Pancreas (tissue), 10 donors: Measurements from ENCODE around the gene WDCP. TPM values are rescaled to one million over a fixed set of nuclear protein-coding genes. Genes with fewer than 3 reads are reported as not detected.

Experiments
- ATAC-seq, 4 donors: fragments of 200-7000 bp; cut with Tn5 transposase; one replicate each; pipeline versions ENCODE4 v1.8.0 to v1.9.1; 2020; ENCODE audit warnings: mild to moderate bottlenecking in 4 of 4, moderate library complexity in 4 of 4
- DNase-seq, 6 donors: peaks; one replicate each; pipeline ENCODE4 v3.0.0-alpha.2; 2020
- FAIRE-seq: peaks from 2 replicates; lab custom pipeline; 2012; peaks lifted over from hg19 to GRCh38; lab: Jason Lieb, UNC
- H3K27ac ChIP-seq, 4 donors: fragments of 200-600 bp; sonication (generic); 1 replicate in 3 of 4; 2 replicates in 1 of 4; pipeline versions ENCODE4 v1.5.0 to v1.8.0; 2020
- H3K27me3 ChIP-seq, 4 donors: fragments of 200-600 bp; one replicate each; pipeline ENCODE4 v1.8.0; 2021
- H3K36me3 ChIP-seq, 3 donors: fragments of 200-600 bp; sonication (generic) in 1 of 3; one replicate each; pipeline versions ENCODE4 v1.5.0 to v1.8.0; 2020 to 2021
- H3K4me1 ChIP-seq, 3 donors: fragments of 200-600 bp; one replicate each; pipeline ENCODE4 v1.8.0; 2021
- H3K4me3 ChIP-seq, 4 donors: fragments of 200-600 bp; sonication (generic) in 2 of 4; one replicate each; pipeline versions ENCODE4 v1.5.0 to v1.8.0; 2020 to 2021
- H3K9me3 ChIP-seq, 4 donors: fragments of 200-600 bp; one replicate each; pipeline ENCODE4 v1.8.0; 2021
- WGBS, 2 donors: extraction: QIAGEN DNeasy Blood & Tissue Kit; methylation state at CpG; one replicate each; pipeline ENCODE4 v1.1.7; 2013; 5-methylcytosine and 5-hydroxymethylcytosine counted together
- intact Hi-C, 3 donors: fragments of 100-400 bp; cut with DNase I; formaldehyde crosslinking; loops; one replicate each; pipeline versions ENCODE4 v1.11.1 to v1.14.2; 2022
- polyA plus RNA-seq, 2 donors: library from polyadenylated mRNA; stranded (reverse); fragments of 200-250 nt; gene quantifications; one replicate each; pipeline ENCODE4 v1.2.3, GENCODE V29; 2013
- total RNA-seq, 6 donors: library from RNA; stranded (reverse); fragmentation: NEBNext Ultra II Directional in 4 of 6; extraction: Animal tissue kit (Norgen Biotek cat#: 25700) in 4 of 6; gene quantifications; one replicate each; pipeline versions ENCODE4 v1.2.1 to v1.2.4, GENCODE V29; 2021 to 2023
- TF ChIP-seq, protein P1 (sequence below), 4 donors: fragments of 200-600 bp; sonication (generic) in 3 of 4; IDR thresholded peaks; one replicate each; pipeline versions ENCODE4 v1.5.0 to v1.8.0; 2021; ENCODE audit warnings: antibody characterized with exemption in 4 of 4
- donor health status: healthy with polysubstance abuse.
- donor health status: DM: no; HTN: no; CAD: no; lungs with moderate emphysema.
- donor health status: DM: no; HTN: no; CAD: no.
- donor health status: control.
- donor health status: control.
- donor health status: Bipolar disorder and iron deficiency.
- donor health status: DM: yes; HTN: yes; CAD: no.
- donor health status: DM: no; HTN: no; CAD: no.
- donor health status: DM: no; HTN: no; CAD: no.
- donor health status: DM: yes; HTN: yes; CAD: no.

Gene WDCP
- total and polyA plus RNA-seq, 8 donors, result 0.84 to 8.5 (median 2.8) TPM

DNA sequence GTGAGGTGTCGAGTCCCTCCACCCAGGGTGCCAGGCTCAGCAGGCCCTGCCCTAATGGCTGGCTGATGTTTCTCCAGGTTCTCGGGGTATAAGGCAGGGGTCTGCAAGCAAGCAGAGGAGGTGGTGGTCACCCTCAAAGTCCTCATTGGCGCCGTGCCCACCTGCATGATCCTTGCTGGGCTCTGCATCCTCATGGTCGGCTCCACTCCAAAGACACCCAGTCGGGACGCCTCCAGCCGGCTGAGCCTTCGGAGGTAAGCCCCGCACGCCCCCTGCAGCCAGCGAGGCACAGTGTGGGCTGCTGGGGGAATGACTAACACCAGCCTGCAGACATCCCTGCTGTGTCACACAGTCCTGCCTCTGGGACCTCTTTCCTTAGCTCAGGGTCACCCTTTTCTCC lies 23.2 kb downstream of the WDCP start:
- no peak for FAIRE-seq
- H3K27ac ChIP-seq, result no peak overlapping the region
- H3K36me3 ChIP-seq, result peaks cover 0 to 3% (median 0%) of the 10 kb centered on the region in 3 donors
- TF ChIP-seq, protein P1, sequence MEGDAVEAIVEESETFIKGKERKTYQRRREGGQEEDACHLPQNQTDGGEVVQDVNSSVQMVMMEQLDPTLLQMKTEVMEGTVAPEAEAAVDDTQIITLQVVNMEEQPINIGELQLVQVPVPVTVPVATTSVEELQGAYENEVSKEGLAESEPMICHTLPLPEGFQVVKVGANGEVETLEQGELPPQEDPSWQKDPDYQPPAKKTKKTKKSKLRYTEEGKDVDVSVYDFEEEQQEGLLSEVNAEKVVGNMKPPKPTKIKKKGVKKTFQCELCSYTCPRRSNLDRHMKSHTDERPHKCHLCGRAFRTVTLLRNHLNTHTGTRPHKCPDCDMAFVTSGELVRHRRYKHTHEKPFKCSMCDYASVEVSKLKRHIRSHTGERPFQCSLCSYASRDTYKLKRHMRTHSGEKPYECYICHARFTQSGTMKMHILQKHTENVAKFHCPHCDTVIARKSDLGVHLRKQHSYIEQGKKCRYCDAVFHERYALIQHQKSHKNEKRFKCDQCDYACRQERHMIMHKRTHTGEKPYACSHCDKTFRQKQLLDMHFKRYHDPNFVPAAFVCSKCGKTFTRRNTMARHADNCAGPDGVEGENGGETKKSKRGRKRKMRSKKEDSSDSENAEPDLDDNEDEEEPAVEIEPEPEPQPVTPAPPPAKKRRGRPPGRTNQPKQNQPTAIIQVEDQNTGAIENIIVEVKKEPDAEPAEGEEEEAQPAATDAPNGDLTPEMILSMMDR (IDR thresholded peaks at IDR 0.05), result no peak
- H3K9me3 ChIP-seq, result no peaks in the 10 kb centered on the region
- intact Hi-C loops, result no loop called here
- DNase-seq, result peak in 2 of 6 donors; percentile 36 to 66
- no peaks in the 10 kb centered on the region for H3K4me1 ChIP-seq
- no peak overlapping the region for H3K4me3 ChIP-seq
- ATAC-seq, result no peak
- H3K27me3 ChIP-seq, result no peaks in the 10 kb centered on the region
- 71 to 72% methylated on average over 12 of the region's 12 CpGs for WGBS, 2 donors

DNA sequence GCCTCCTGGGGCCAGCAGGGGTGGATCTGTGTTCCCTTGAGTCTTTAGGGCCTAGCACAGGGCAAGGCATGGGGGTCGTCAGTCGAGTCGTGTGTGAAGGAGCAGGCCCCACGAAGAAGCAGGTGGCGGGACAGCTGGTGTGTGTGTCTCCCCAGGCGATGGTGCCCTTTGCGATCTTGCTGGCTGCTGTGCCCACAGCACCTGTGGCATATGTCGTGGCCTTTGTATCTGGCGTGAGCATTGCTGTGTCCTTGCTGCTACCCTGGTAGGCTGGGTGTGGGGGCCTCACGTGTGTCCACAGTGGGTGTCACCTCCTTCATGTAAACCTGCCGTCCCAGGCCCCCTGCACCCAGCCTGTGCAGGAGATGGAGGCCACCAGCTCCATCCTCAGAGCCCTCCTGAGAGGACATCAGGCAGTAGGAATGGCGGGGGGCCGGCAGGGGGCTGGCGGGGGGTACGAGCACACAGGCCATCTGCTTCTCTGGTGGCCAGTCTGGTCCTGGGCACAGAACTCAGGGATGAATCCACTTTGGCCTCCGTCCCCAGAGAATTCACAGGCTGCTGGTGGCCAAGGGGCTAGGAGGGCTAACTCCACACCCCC lies 24.1 kb downstream of the WDCP start:
- TF ChIP-seq, protein P1 (IDR thresholded peaks at IDR 0.05), result no peak
- ATAC-seq, result no peak
- H3K4me1 ChIP-seq, result no peaks in the 10 kb centered on the region
- no peak overlapping the region for H3K4me3 ChIP-seq
- H3K27me3 ChIP-seq, result no peaks in the 10 kb centered on the region
- H3K36me3 ChIP-seq, result no peaks in the 10 kb centered on the region
- no peak for DNase-seq
- WGBS, 2 donors, result 79 to 92% methylated on average over 16 of the region's 16 CpGs
- H3K27ac ChIP-seq, result no peak overlapping the region
- intact Hi-C loops, result no loop called here
- no peak for FAIRE-seq
- H3K9me3 ChIP-seq, result no peaks in the 10 kb centered on the region

DNA sequence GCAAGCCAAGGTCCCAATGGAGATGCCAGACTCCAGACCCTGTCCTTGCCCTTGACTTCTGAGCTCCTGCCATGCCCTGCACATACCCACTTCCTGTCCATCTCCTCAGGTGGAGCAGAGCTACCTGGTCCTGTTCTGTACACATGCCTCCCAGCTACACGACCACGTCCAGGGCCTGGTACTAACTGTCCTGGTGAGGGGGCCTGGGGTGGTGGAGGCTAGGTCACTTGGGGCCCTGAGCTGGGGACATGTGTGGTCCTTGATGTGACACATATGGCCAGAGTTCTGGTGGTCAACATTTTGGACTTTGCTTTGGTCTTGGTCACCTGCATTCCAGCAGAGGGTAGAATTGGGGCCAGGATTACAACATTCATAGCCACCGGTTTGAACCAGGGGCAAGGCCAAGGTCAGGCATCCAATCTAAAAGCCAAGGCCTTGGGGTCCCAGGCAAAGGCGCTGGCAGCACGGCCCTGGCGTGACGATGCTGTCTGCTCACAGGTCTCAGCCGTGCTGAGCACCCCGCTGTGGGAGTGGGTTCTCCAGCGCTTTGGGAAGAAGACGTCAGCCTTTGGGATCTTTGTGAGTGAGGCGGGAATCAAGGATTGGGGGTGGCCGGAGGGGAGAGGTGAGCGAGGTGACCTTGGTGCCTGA lies 24.7 kb downstream of the WDCP start:
- FAIRE-seq (no peak), DNase-seq (no peak), ATAC-seq (no peak)
- Histone ChIP-seq H3K4me1 (no peaks in the 10 kb centered on the region), H3K9me3 (no peaks in the 10 kb centered on the region), H3K36me3 (no peaks in the 10 kb centered on the region), H3K4me3 (no peak overlapping the region), H3K27ac (no peak overlapping the region), H3K27me3 (no peaks in the 10 kb centered on the region)
- TF ChIP-seq, protein P1 (IDR thresholded peaks at IDR 0.05), result no peak
- 83 to 86% methylated on average over 14 of the region's 14 CpGs for WGBS, 2 donors
- intact Hi-C loops, result no loop called here

DNA sequence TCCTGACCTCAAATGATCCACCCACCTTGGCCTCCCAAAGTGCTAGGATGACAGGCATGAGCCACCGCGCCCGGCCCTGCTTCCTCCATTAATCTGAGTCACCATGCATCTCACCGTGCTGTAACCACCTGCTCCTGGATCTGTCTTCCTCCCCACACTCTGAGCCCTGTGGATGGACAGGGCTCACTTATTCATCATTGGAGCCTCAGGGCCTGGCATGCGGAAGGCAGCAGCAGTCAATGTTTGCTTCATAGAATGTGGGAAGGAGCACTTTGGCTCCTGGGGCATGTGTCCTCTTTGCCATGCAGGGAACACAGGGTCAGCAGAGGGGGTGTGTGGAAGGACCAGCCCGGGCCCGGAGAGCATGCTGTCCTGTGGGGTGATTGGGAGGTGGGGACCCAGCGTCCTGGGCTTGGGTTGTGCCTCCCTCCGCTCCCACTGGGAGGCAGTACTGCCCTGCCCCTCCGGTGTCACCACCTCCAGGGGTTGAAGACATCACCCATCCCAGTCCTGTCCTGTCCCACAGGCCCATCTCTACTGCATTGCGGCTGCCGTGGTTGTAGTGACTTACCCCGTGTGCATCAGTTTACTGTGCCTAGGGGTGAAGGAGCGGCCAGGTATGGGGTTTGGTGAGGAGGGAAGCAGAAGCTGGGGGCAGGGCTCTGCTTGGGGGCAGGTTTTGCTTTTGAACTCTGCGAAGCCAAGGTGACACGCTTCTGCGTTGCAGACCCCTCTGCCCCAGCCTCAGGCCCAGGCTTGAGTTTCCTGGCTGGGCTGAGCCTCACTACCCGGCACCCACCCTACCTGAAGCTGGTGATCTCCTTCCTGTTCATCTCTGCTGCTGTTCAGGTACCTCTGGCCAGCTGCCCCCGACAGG lies 25.8 kb downstream of the WDCP start:
- FAIRE-seq, result no peak
- intact Hi-C loops, result no loop called here

More for the DNA sequence above, 25.8 kb downstream of the WDCP start:
- peak in 1 of 6 donors; percentile 54 for DNase-seq
- H3K36me3 ChIP-seq, result no peaks in the 10 kb centered on the region
- no peaks in the 10 kb centered on the region for H3K9me3 ChIP-seq
- H3K27me3 ChIP-seq, result no peaks in the 10 kb centered on the region
- 66 to 71% methylated on average over 19 of the region's 19 CpGs for WGBS, 2 donors
- no peaks in the 10 kb centered on the region for H3K4me1 ChIP-seq
- H3K4me3 ChIP-seq, result no peak overlapping the region
- TF ChIP-seq, protein P1 (IDR thresholded peaks at IDR 0.05), result no peak
- no peak overlapping the region for H3K27ac ChIP-seq
- peak in 3 of 4 donors; percentile 64 to 80 (median 66) for ATAC-seq
